ENCODE data around the gene RTL1. TPM values are rescaled to one million over a fixed set of nuclear protein-coding genes. Genes with fewer than 3 reads are reported as not detected.

Gene RTL1
- total and polyA plus RNA-seq, 7 donors: not detected

DNA sequence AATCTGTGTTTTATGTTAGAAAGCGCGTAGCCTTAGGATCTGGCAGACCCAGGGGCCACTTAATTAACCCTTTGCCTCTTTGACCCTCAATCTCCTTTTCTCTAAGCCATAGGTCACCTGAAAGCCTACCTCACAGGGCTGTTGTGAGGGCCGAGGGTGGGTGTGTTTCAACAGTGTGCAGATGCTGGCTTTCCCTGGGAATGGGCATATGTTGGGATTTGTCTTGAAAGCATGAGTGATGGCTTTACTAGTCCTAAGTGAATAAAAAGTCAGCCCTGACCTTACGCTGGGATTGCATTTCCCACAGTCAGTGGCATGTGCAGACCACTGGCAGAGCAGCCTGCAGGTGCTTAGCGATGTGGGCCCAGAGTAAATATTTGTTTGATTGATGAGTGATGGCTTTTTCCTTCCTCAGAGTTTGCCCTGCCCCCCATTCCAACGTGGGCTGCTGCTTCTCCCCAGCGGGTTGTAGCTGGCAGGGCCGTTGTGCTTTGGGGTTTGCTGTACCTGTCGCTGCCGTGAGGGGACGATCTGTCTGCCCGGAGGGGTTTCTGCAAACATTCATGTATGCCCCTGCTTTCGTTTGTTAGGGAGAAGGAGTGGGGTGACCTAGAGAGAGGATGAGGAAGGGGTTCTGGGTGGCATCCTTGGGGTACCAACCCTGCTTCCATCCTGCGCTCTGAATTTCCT lies 46.1 kb downstream of the RTL1 start:
- no peaks in the 10 kb centered on the region for H3K9me3 ChIP-seq
- DNase-seq: no peak
- H3K4me1 ChIP-seq: no peaks in the 10 kb centered on the region
- H3K27me3 ChIP-seq: peaks cover 0 to 11% (median 0%) of the 10 kb centered on the region in 3 donors
- no peak for TF ChIP-seq CTCF (IDR thresholded peaks at IDR 0.05)
- no peak for TF ChIP-seq EP300 (IDR thresholded peaks at IDR 0.05)
- no peak for TF ChIP-seq POLR2AphosphoS5 (IDR thresholded peaks at IDR 0.05)
- TF ChIP-seq POLR2A (IDR thresholded peaks at IDR 0.05): no peak
- 74 to 76% methylated on average over 14 of the region's 14 CpGs for WGBS, 2 donors
- H3K36me3 ChIP-seq: no peaks in the 10 kb centered on the region
- no peak overlapping the region for H3K27ac ChIP-seq
- H3K4me3 ChIP-seq: no peak overlapping the region
- intact Hi-C loops (cut with DNase I): loop anchor here (10.0 kb wide), 1 partner anchor 377 kb away; no protein-coding TSS in a partner anchor

- H3K27me3 ChIP-seq: peaks cover 0 to 9% (median 0%) of the 10 kb centered on the region in 3 donors
- intact Hi-C loops (cut with DNase I): loop anchor here (10.0 kb wide), 1 partner anchor 378 kb away; no protein-coding TSS in a partner anchor
- DNase-seq: no peak
These were observed 47.2 kb downstream of the RTL1 start for GRCh38 chr14:100856056-100856950.

DNA sequence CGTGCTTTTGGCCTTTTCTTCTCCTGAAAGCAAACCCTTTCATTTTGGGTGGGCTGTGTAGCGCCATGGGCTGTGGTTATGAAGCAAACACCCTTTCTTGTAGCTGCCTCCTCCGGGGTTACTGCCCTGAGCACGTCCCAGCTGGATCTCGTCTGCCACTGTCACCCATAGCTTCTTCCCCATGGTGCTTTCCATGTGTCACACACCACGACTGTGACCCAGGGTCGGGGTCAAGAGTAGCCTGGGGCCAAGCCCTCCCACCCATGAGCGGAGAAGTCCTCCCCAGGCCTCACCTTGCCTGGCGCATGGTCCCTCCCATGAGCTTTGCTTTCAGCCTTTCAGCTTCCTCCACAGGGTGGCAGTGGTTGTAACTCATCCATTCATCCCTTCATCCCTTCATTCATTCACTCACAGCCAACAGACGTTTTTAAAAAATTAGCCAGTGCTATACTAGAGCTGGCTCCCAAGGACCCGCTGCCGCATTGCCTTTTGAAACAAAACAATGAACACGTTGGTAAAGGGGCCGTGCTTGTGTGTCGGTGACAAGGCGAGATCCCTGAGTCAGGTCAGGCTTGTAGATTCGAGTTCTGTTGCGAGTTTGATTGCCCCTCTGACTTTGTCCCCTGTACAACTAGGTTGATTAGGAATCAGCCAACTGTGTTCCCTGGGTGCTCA lies 48.1 kb downstream of the RTL1 start:
- no peak for DNase-seq
- no peaks in the 10 kb centered on the region for H3K36me3 ChIP-seq
- H3K4me1 ChIP-seq: no peaks in the 10 kb centered on the region
- no peak for TF ChIP-seq CTCF (IDR thresholded peaks at IDR 0.05)
- TF ChIP-seq EP300 (IDR thresholded peaks at IDR 0.05): no peak
- no peak for TF ChIP-seq POLR2A (IDR thresholded peaks at IDR 0.05)
- no peak for TF ChIP-seq POLR2AphosphoS5 (IDR thresholded peaks at IDR 0.05)
- 86 to 89% methylated on average over 18 of the region's 18 CpGs for WGBS, 2 donors
- peaks cover 0 to 3% (median 0%) of the 10 kb centered on the region in 3 donors for H3K27me3 ChIP-seq
- no peak overlapping the region for H3K4me3 ChIP-seq
- intact Hi-C loops (cut with DNase I): loop anchor here (10.0 kb wide), 1 partner anchor 379 kb away; no protein-coding TSS in a partner anchor
- H3K9me3 ChIP-seq: no peaks in the 10 kb centered on the region
- H3K27ac ChIP-seq: no peak overlapping the region

More at GRCh38 chr14:100856056-100856950, 47.2 kb downstream of the RTL1 start:
- no peak overlapping the region for H3K4me3 ChIP-seq
- H3K27ac ChIP-seq: no peak overlapping the region
- H3K36me3 ChIP-seq: no peaks in the 10 kb centered on the region
- WGBS, 2 donors: 88 to 91% methylated on average over 20 of the region's 20 CpGs
- TF ChIP-seq EP300 (IDR thresholded peaks at IDR 0.05) (no peak), CTCF (IDR thresholded peaks at IDR 0.05) (no peak), POLR2A (IDR thresholded peaks at IDR 0.05) (no peak), POLR2AphosphoS5 (IDR thresholded peaks at IDR 0.05) (no peak)
- H3K4me1 ChIP-seq: no peaks in the 10 kb centered on the region
- H3K9me3 ChIP-seq: no peaks in the 10 kb centered on the region

DNA sequence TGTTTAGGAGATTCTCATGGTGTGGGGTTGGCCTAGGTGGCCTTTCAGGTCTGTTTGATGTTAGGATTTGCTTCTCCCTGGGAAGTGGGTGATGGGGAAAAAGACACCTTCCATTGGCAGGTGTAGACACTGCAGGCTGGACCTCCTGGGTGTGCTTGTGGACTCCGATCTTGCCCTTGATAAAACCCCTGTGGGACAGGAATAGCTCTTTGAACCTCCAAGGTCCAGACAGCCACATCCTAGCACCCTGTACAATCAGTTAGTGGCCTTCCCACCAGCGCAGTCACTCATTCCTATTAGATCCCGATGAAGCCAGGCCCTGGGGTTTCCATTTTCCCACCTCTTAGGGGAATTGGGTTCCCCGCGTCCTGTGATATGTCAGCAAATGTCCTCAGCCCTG lies 49.1 kb downstream of the RTL1 start:
- intact Hi-C loops (cut with DNase I): loop anchor here (10.0 kb wide), 1 partner anchor 380 kb away; no protein-coding TSS in a partner anchor
- H3K36me3 ChIP-seq: no peaks in the 10 kb centered on the region
- TF ChIP-seq POLR2AphosphoS5 (IDR thresholded peaks at IDR 0.05): no peak
- WGBS, 2 donors: 94 to 96% methylated on average over 5 of the region's 5 CpGs
- DNase-seq: no peak
- no peaks in the 10 kb centered on the region for H3K27me3 ChIP-seq
- H3K27ac ChIP-seq: no peak overlapping the region
- H3K4me3 ChIP-seq: no peak overlapping the region
- no peaks in the 10 kb centered on the region for H3K9me3 ChIP-seq
- H3K4me1 ChIP-seq: no peaks in the 10 kb centered on the region
